OCI-M1 (cell line): ENCODE results near the gene SH3BP5.

ENCODE experiments used
- DNase-seq: peaks from one replicate; lab custom pipeline; 2025; lab: John Stamatoyannopoulos, UW

The SH3BP5 gene

DNA sequence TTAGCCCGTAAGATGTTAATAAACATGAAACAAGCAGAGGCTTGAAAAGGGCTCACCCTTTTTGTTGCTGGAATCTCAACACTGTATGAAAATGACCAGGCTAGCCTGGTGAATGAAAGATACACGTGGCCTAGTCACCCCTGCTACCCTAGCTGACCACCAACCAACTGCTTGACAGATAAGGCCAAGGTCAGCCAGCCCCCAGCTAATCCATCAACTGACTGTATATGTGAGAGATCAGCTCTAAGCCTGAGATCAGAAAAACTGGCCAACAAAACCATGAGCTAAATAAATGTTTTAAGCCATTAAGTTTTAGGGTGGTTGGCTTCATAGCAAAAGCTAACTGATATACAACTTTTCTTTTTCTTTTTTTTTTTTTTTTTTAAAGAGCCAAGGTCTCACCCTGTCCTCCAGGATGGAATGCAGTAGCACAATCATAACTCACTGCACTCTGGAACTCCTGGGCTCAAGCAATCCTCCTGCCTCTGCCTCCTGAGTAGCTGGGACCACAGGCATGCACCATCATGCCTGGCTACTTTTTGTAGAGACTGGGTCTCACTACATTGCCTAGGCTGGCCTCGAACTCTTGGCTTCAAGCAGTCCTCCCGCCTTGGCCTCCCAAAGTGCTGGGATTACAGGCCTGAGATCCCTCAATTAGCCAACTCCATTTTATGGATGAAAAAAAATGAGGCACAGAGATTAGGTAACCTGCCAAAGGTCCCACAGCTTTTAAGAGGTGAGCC, 34.6 kb downstream of the SH3BP5 start:
- DNase-seq = peak; percentile 85

DNA sequence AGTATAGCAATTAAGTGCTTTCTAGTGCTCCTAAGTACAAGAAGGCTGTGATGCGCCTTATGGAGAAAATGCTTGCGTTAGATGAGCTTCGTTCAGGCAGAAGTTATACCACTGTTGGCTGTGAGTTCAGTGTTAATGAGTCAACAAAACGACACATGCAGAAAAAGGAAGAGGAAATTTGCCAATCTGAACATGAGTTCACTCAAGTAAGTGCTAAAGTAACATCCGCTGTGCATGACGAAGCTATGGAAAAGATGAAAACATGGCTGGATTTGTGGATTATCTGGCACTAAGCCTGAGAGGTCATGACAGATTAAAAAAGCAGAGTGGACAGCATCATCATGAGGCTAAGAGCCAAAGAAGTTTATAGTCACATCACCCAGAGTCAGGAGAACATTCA, 36.9 kb downstream of the SH3BP5 start:
- DNase-seq = no peak

DNA sequence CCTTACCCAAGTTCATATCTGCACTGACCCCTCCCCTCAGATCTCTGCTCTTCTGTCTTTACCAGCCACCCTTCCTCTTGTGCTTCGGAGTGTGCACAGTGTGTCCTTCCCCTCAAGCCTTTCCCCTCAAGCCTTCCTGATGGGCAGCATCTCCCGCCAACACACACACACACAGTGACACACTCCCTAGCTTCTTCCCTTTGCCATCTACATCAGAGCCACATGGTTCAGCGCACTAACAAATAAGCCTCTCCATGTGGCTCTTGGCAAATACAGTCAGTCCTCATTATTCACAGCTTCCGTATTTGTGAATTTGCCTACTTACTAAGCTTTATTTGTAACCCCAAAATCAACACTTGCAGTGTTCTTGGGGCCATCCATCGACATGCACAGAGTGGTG, 37.5 kb downstream of the SH3BP5 start:
- DNase-seq = no peak

DNA sequence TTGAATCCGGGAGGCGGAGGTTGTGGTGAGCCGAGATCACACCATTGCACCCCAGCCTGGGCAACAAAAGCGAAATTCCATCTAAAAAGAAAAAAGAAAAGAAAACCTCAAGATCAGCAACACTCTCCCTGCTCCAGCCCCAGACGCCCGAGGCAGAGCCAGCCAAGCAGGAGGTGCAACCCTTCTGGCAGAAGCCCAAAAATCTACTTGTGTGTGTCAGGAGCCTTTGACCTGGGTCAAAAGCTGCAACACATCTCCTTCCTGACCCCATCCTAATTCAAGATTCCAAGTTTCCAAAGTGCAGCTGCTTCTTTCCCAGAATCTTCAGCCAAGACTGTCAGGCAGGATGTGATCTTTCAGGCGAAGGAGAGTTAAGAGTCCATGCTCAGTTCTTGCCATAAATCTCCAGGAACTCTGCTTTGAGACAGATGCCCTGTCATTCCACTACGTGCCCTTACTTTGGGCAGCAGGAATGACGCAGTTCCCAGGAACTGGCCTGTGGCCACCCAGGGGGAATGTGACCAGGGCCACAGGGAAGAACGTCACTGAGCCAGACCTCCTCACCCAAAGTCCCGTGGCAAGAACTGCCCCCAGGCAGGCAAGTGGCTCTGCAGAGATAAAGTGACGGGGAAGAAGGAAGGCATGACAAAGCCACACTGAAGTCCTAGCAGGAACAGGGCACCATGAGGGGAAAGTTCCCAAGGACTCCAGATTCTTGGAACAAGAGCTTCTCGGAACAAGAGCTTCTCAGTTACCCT, 39.4 kb downstream of the SH3BP5 start:
- DNase-seq = peak; percentile 51

DNA sequence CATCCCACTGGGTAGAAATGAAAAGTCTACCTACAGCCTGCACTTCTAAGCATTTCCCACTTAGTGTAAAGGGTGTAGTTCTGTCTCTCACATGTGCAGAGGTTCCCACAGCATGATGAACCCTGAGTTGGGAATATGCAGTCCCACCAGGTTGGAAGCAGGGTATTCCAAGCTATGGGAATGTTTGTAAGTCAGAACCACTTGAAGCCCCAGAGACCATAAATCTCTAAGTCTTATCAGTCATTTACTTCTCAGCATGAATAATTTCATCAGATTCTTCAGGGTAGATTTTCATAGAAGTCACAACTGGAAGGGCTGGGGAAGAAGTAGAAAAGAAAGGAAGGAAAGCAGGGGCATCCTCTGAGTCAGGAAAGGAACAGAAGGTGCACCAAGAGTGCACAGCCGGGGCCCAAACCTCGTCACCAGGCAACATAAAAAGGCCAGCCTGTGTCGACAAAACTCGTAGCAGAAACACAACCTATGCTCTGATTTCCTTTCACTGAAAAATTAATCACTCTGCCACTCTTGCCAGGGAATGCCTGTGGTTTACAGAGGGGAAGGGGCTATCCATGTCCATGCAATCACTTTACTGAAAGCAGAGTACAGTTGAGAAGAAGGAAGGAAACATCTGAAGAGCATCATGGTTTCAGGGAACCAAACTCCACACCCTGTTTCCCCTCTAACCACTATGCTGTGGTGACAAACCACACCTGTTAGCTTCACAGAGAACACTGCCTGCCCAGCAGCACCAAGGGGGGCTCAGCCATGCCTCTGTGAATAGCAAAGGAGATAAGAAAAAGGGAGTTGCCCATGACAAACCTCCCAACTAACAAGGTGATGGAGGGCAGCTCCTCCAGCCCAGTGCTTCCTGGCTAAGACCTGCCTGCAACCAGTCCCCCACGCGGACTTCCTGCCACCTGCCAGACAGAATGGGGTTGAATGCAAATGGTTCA, 40.5 kb downstream of the SH3BP5 start:
- DNase-seq = peak; percentile 26

DNA sequence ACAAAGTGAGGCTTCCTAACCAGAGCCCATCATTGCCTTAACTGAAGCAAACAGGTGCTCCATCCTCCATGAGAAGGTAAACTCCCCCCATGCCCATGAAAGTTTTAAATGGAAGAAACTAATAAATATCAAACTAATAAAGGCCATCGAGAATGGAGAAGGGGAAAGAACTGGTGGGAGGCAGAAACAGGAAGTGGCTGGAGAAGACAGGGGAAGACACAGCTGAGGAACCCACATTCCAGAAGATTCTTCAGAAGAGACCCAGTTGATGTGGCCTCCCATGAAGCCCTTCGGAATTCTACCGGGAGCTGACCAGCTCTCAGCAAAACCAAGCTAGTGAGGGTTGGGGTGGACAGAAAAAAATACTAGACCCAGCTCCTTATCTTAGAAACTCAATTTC, 41.6 kb downstream of the SH3BP5 start:
- DNase-seq = peak; percentile 6

DNA sequence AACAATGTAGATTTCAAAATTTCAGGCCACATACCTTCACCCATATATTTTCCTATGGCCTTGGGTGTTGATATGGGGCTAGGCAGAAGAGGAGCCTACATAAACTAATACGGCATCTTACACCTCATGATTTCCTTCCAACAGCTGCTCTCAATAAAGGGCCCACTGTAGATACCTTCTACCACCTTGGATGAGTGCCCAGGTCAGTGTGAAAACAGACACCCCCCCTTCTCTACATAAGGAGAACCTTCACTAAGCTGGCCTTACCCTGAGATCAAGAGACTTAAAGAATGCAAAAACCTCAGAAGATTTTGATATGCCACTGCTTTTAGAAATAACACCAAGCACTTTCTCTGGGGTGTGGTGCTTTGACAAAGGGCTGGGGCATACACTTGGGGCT, 42.7 kb downstream of the SH3BP5 start:
- DNase-seq = no peak

DNA sequence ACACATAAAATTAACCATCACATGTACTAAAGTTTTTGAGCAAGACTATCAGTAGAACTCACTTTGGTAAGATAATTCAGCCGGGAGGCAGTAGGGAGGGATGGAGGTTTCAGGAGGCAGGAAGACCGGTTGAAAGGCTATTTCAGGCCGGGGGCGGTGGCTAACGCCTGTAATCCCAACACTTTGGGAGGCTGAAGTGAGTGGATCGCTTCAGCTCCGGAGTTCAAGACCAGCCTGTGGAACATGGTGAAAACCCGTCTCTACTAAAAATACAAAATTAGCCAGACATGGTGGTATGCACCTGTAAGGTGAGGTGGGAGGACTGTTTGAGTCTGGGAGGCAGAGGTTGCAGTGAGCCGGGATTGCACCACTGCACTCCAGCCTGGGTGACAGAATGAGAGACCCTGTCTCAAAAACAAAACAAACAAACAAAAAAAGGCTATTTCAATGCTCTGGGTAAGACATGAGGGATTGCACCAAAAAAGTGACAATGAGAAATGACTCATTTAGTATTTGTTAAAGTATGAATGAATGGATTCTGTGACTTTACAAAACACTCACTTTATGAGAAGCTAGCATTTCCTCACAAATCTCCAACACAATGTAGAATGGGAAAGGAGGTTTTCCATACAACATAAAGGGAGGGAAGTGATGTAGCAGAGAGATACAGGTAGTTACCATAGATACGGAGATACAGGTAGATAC, 43.9 kb downstream of the SH3BP5 start:
- no peak for DNase-seq

DNA sequence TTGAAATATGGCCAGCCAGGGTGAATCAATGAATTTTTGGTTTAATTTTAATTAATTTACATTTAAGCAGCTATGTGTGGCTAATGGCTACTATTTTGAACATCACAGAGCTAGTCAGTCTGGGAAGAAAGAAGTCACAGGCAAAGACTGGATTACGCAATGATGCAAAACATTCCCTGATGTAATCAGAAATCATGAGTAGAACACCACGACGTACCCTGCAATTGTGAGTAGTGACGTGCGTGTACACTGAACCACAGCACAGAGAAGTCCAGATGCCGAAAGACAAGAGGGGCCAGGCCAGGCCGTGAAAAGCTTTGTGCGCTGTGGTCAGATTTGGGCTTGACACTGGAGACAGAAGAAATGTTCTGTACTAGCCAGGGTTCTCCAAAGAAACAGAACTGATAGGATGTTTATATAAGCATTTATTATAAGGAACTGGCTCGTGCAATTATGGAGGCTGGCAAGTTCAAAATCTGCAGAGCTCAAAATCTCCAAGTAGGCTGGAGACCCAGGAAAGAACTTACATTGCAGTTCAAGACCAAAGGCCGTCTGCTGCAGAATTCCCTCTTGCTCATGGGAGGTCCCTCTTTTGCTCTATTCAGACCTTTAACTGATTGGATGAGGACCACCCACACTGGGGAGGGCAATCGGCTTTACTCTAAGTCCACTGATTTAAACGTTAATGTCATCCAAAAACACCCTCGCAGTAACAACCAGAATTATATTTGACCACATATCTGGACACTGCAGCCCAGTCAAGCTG, 44.6 kb downstream of the SH3BP5 start:
- DNase-seq = peak; percentile 88

DNA sequence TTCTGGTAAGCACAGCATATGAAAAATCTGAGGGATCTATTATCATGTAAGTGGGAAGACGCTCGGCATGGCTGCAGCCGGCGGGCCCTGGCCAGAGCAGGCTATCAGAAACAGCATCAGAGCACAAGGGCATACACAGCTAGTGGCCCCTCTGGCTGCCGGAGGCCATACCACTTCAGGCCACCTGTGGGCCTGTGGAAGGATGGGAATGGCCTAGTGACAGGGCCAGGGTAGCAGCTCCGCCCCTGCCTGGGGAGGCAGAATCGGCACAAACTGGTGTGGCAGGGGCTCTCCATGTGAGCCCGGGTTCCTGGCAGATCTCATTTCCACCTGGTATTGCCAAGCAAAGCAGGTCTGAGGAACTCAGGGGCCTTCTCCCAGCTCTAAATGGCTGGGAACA, 46.4 kb downstream of the SH3BP5 start:
- DNase-seq = no peak

DNA sequence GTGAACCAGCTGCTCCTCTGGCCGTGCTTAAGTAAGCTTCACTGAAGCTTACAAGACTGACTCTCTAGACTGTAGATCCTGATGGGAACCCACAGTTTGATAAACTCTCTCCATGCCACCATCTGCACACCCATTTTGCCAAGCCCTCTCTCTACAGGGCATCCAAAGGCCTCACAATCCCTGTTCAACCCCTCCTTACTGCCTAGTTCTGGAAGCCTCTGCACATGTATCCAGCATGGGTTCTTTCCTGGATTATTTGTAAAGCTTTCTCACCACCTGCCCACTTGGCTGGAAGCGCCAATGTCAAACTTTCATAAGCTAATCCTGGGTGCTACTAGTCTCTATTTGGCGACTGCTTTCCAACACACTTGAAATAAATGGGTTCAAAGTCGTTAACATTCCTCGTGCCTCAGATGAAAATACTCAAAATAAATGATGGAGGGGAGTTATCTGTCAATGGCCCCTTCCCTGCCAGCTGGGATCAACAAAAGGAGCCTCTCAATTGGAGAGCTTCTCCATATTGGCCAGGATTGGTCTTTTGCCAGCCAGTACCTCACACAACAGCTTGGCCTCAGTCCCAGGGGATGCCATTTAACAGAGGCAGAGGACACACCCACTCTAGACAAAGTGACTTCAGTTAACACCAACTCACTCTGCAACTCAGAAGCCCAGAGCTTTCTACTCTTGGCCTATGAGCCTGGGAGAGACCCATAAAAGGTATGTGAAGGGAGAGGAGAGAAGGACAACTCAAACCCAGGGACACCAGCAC, 48.1 kb downstream of the SH3BP5 start:
- DNase-seq = no peak

DNA sequence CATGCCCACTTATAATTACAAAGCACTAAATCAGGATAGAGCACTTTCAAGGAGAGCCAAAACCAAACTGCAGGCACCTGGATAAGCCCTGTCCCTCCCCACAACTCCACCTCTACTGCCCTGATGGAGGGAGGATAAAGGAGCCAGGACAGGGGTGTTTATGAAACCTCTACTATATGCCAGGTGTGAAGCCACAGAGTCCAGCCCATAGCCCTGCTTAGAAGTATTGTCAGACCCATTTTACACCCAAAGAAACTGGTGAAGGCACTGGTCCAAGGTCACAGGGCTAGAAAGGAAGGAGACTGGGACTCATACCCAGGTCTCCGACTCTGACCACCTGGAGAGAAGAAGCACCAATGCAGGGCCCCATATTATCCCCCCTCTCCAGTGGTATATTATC, 48.7 kb downstream of the SH3BP5 start:
- no peak for DNase-seq

DNA sequence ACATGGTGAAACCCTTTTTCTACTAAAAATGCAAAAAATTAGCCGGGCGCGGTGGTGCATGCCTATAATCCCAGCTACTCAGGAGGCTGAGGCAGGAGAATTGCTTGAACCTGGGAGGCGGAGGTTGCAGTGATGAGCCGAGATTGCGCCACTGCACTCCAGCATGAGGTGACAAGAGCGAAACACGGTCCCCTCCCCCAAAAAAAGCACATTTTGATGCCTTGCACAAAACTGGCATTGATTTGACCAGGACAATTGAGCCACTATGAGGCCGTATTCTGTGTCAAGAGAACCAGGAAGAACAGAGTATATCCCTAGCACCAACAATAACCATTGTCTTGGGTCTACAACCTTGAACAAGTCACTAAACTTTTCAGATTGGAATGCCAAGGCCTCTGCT, 50.6 kb downstream of the SH3BP5 start:
- DNase-seq = no peak

DNA sequence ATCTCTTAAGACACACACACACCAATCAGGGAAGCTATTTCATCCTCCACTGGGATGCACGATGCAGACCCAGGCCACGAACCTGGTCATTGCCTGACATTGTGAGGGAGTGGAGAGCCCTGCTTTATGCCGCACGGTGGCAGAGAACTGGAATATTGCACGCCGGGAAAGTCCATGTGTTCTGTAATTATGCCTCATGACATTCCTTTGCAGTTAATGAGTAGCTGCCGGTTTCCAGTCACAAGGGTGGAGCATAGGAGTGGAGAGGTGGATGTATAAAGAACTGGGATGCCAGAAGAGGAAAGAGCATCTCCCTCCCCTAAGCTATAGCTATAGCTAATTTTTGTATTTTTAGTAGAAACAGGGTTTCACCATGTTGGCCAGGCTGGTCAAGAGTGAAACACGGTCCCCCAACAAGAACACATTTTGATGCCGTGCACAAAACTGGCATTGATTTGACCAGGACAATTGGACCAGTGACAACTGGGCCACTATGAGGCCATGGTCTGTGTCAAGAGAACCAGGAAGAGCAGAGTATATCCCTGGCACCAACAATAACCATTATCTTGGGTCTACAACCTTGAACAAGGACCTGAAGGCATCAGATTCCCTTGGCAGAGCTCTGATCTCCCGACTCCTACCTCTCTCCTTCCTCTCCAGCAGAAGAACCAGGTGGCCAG, 51.4 kb downstream of the SH3BP5 start:
- no peak for DNase-seq

DNA sequence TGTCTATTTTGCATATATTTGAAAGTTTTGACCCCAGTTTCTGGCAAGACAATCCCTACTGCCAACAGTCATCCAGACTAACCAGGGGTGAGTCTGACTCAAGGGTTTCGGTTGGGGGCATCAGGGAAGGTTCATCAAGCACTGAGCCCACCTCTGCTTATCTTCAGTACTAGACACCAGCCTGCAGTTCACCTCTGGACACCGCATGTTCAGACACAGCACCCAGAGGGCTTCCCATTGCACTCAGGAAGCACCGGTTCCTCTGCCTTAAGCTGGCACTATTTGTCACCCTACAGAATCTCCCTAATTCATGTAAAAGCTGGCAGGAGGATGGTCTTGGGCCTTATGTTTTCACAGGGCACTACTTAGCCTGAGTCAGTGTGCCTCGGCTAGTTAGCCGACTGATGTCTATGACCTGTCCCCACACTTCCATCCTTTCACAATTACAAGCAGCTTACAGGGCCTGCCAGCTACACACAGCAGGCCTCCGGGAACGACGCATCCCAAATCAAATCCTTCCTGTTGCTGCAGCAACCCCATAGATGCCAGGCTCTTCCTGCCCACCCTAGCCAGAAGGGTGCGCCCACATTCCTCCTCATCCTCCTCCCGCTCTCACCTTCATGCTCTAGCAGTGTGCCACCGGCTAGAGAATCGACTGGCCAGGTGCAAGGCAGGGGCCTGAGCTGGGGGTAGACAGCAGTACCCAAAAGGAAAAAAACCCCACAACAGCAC, 52.5 kb downstream of the SH3BP5 start:
- no peak for DNase-seq

DNA sequence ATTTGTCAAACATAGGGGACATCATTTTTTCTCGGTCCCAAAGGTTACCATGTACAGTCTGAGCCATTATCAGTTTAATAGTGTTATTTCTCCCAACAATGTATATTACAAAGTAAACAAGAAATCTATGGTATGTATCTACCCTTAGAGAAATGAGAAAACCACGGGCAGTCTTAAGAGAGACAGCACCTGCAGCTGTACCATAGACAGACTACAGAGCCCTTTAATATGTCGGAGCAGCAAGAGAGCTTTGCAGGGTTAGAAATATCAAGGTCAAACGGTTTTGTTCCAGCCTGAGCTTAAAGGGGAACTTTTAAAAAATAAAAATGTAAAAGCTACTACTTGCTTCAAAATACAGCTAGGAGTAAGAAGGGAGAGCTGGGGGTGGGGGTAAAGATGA, 53.2 kb downstream of the SH3BP5 start:
- DNase-seq = no peak

DNA sequence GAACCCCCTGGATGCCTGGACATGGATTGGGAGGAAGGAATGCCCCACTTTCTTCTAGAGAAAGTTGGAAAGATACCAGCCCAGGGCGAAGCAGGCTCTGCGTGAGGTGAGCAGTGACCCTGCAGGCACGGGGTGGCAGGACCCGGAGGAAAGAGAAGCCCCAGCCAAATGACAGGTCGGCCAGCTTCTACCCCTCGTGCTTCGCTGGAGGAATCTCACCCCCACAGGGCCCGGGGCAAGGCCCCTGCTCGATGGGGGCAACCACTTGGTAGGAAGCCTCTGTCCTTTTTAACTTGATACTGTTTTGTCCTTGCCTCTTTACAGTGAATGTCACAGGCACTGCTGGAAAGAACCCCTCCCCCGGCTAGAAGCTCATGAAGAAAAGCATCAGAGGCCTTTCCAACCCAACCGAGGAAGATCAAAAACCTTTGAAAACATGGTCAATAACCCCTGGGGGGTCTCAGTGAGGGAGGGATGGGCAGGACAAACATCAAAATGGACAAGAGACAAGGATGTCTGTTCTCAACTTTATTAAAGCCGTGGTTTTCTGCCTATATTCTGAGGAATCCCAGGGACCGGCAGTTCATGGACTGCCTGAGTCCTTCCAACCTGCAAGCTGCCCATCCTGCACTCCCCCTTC, 54.4 kb downstream of the SH3BP5 start:
- no peak for DNase-seq

DNA sequence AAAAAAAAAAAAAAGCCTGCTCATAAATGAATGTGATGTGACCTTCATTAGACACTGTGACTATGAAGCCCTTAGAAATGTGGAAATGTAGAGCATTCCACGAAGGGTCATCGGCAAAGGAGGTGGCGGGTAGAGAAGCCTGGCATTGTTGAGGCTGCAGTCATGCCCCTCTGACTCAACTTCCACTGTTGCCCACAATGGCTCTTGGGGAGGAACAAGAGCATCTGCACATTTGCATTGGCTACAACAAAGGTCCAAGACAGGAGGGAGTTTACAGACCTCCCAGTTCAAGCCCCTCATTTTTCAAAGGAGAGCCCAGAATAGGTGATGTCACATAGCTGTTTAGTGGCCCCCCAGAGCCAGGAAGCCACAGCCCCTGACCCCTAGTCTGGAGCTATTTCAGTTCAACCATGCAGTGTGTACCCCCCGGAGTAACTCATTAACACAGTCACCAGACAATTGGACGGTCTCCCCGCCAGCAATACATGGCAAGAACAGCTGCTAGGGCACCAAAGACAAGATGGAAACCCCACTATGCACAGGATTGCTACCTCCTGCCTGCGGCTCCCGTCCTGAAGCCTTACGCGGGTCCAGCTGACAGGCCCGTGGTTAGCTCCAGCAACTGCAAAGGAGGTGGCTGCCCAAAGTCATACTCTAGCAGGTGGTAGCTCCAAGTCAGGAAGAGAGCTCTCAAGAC, 56.2 kb downstream of the SH3BP5 start:
- no peak for DNase-seq
